ENCODE measurements around the gene RAB35. TPM values are rescaled to one million over a fixed set of nuclear protein-coding genes. Genes with fewer than 3 reads are reported as not detected.

The RAB35 gene
- total and polyA plus RNA-seq, 2 of the 4 experiments (the other 2 are of a cell fraction), result 32.6 to 49.6 TPM

DNA sequence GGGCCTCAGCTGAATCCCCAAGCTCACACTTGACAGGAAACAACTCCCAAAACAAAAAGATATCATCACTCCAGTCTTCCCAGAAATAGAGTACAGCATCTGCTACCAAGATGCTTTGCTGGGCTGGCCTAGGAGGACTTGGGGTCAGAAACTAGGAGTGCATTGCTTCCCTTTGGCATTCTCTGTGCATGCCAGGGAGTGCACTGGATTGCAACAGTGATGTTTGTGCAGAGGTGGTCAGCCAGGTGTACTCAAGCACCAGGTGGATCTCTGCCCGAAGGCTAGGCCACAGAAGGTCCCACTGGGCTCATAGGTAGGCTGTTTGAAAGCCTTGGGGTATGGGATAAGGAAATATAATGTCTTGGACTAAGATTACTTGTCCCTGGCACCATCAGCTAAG, 51.1 kb downstream of the RAB35 start:
- no peak overlapping the region for H3K23ac ChIP-seq (ENCODE audit: low read depth, low read length)
- no peak overlapping the region for H3K4ac ChIP-seq (ENCODE audit: low read depth, low read length)
- H2BK5ac ChIP-seq (ENCODE audit: low read depth, low read length, poor library complexity, severe bottlenecking), result no peak overlapping the region
- H3K9ac ChIP-seq (ENCODE audit: low read depth, low read length), result no peak overlapping the region
- H3K4me1 ChIP-seq (ENCODE audit: control insufficient read depth, insufficient read depth, low read length), result no peaks in the 10 kb centered on the region
- no peak overlapping the region for H2AFZ ChIP-seq (replicated peaks; ENCODE audit: low read length, poor library complexity)
- WGBS, 2 experiments (ENCODE audit: extremely low coverage in 2 of 2, insufficient read length in 1 of 2), result no CpG with 5 or more reads among the region's 1 CpG
- ATAC-seq (ENCODE audit: low read depth) (no peak), DNase-seq (no peak)
- no peak overlapping the region for H2BK20ac ChIP-seq (ENCODE audit: low read depth, low read length)
- no peak overlapping the region for H4K8ac ChIP-seq (ENCODE audit: low read depth in 2 of 2, low read length in 2 of 2)
- H2AK5ac ChIP-seq (ENCODE audit: low read depth, low read length), result no peak overlapping the region
- no peak overlapping the region for H3K4me3 ChIP-seq (ENCODE audit: insufficient read depth, low read depth, low read length)
- H3K4me2 ChIP-seq (ENCODE audit: low read depth, low read length), result no peak overlapping the region
- H3K9me1 ChIP-seq (ENCODE audit: insufficient read depth, low read length), result no peaks in the 10 kb centered on the region
- peaks cover 49% of the 10 kb centered on the region for H3K27me3 ChIP-seq (ENCODE audit: control insufficient read depth, insufficient read depth, low read length)
- TF ChIP-seq CHD1 (IDR thresholded peaks at IDR 0.05; ENCODE audit: low read depth, low read length), result no peak
- TF ChIP-seq MAFK (IDR thresholded peaks at IDR 0.05; ENCODE audit: low read depth, low read length), result no peak
- no peak for TF ChIP-seq SMC3 (IDR thresholded peaks at IDR 0.05; ENCODE audit: low read depth, low read length)
- no peak for TF ChIP-seq FOS (IDR thresholded peaks at IDR 0.05; ENCODE audit: low read depth, low read length)
- no peak for TF ChIP-seq RCOR1 (IDR thresholded peaks at IDR 0.05; ENCODE audit: insufficient replicate concordance, low read length)
- TF ChIP-seq, protein P1, sequence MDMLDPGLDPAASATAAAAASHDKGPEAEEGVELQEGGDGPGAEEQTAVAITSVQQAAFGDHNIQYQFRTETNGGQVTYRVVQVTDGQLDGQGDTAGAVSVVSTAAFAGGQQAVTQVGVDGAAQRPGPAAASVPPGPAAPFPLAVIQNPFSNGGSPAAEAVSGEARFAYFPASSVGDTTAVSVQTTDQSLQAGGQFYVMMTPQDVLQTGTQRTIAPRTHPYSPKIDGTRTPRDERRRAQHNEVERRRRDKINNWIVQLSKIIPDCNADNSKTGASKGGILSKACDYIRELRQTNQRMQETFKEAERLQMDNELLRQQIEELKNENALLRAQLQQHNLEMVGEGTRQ (IDR thresholded peaks at IDR 0.05; ENCODE audit: low read depth, low read length), result no peak
- no peak for TF ChIP-seq MAZ (IDR thresholded peaks at IDR 0.05; ENCODE audit: borderline replicate concordance, low read depth, low read length)
- no peak for TF ChIP-seq NFE2L2 (IDR thresholded peaks at IDR 0.05; ENCODE audit: low read depth, low read length)
- TF ChIP-seq MXI1 (IDR thresholded peaks at IDR 0.05; ENCODE audit: borderline replicate concordance, low read depth, low read length), result no peak
- TF ChIP-seq, protein P2, sequence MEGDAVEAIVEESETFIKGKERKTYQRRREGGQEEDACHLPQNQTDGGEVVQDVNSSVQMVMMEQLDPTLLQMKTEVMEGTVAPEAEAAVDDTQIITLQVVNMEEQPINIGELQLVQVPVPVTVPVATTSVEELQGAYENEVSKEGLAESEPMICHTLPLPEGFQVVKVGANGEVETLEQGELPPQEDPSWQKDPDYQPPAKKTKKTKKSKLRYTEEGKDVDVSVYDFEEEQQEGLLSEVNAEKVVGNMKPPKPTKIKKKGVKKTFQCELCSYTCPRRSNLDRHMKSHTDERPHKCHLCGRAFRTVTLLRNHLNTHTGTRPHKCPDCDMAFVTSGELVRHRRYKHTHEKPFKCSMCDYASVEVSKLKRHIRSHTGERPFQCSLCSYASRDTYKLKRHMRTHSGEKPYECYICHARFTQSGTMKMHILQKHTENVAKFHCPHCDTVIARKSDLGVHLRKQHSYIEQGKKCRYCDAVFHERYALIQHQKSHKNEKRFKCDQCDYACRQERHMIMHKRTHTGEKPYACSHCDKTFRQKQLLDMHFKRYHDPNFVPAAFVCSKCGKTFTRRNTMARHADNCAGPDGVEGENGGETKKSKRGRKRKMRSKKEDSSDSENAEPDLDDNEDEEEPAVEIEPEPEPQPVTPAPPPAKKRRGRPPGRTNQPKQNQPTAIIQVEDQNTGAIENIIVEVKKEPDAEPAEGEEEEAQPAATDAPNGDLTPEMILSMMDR (conservative IDR thresholded peaks at IDR 0.05; ENCODE audit: low read depth, low read length), result no peak
- TF ChIP-seq CEBPB (IDR thresholded peaks at IDR 0.05; ENCODE audit: low read depth, low read length), result no peak
- no peak overlapping the region for H4K91ac ChIP-seq (ENCODE audit: insufficient read depth, low read depth, low read length)
- no peaks in the 10 kb centered on the region for H3K36me3 ChIP-seq (ENCODE audit: control insufficient read depth, insufficient read depth, low read length)
- intact Hi-C loops (cut with micrococcal nuclease) (no loop called here), dilution Hi-C loops (cut with HindIII; ENCODE audit: low sequenced_read_pairs, unreplicated experiment) (no loop called here), in situ Hi-C loops (cut with MboI; ENCODE audit: low sequenced_read_pairs) (no loop called here)
- no peak overlapping the region for H3K18ac ChIP-seq (ENCODE audit: low read depth, low read length)
- POLR2A ChIA-PET (ENCODE audit: unreplicated experiment), result no interaction called here
- H3K27ac ChIP-seq (ENCODE audit: insufficient read depth, low read length), result no peak overlapping the region
- H2AK9ac ChIP-seq (replicated peaks; ENCODE audit: low read depth, low read length, poor library complexity), result no peak overlapping the region
- no peaks in the 10 kb centered on the region for H3K79me1 ChIP-seq (ENCODE audit: low read depth in 1 of 2, low read length in 2 of 2)
- H2BK120ac ChIP-seq (ENCODE audit: low read depth, low read length), result no peak overlapping the region
- no peaks in the 10 kb centered on the region for H4K20me1 ChIP-seq (ENCODE audit: insufficient read depth, low read length)
- BruUV-seq (replicated peaks), result no TSS peak
- no peaks in the 10 kb centered on the region for H3K9me3 ChIP-seq (ENCODE audit: control insufficient read depth, insufficient read depth, low read length)
- no peak overlapping the region for H2BK15ac ChIP-seq (ENCODE audit: low read depth, low read length)
- no peak overlapping the region for H3K14ac ChIP-seq (replicated peaks; ENCODE audit: low read depth, low read length)
- no peak overlapping the region for H3K56ac ChIP-seq (ENCODE audit: extremely low read depth, insufficient read depth, low read length)
- no peak overlapping the region for H4K5ac ChIP-seq (ENCODE audit: low read depth, low read length)
- CTCF ChIA-PET, result no interaction called here

Data from IMR-90 (cell line).